Measurements from ENCODE around the gene MIA2.

MIA2 gene

DNA sequence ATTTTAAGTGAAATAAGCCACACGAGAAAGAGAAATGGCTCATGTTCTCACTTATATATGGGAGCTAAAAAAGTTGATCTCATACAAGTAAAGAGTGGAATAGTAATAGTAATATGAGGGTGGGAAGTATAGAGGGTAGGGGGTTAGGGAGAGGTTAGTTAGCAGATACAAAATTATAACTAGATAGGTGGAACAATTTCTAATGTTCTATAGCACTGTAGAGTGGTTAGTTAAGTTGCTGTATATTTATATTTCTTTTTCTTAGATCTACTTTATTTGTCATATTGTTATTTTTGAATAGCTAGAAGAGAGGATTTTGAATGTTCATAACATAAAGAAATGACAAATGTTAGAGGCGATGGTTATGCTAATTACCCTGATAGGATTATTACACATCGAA, 74.1 kb downstream of the MIA2 start:
- intact Hi-C loops (cut with DNase I; ENCODE audit: low total_unique reads): no loop called here
- no peak for DNase-seq
- no peaks in the 10 kb centered on the region for H3K4me1 ChIP-seq
- H3K27me3 ChIP-seq: no peaks in the 10 kb centered on the region
- H3K4me3 ChIP-seq: no peak overlapping the region
- no peak overlapping the region for H3K27ac ChIP-seq
- peaks cover 0 to 23% (median 14%) of the 10 kb centered on the region in 3 donors for H3K36me3 ChIP-seq
- no peaks in the 10 kb centered on the region for H3K9me3 ChIP-seq
- TF ChIP-seq, protein P1, sequence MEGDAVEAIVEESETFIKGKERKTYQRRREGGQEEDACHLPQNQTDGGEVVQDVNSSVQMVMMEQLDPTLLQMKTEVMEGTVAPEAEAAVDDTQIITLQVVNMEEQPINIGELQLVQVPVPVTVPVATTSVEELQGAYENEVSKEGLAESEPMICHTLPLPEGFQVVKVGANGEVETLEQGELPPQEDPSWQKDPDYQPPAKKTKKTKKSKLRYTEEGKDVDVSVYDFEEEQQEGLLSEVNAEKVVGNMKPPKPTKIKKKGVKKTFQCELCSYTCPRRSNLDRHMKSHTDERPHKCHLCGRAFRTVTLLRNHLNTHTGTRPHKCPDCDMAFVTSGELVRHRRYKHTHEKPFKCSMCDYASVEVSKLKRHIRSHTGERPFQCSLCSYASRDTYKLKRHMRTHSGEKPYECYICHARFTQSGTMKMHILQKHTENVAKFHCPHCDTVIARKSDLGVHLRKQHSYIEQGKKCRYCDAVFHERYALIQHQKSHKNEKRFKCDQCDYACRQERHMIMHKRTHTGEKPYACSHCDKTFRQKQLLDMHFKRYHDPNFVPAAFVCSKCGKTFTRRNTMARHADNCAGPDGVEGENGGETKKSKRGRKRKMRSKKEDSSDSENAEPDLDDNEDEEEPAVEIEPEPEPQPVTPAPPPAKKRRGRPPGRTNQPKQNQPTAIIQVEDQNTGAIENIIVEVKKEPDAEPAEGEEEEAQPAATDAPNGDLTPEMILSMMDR (IDR thresholded peaks at IDR 0.05): no peak

DNA sequence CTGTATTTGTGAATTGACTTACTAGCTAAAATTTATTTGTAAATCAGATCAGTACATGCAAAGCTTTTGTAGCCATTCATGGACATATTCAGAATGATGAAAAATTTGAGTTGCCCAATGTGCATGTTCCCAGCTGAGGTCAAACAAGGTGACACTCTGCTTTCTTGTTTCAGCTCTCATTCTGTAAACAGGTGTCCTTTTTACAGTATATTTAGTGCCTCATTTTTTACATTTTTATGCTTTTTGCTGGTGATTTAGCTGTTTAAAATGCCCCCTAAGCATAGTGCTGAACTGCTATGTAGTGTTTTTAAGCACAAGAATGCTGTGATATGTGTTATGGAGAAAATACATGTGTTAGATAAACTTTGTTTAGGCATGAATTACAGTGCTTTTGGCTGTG, 76.3 kb downstream of the MIA2 start:
- no peak for DNase-seq
- intact Hi-C loops (cut with DNase I; ENCODE audit: low total_unique reads): no loop called here
- Histone ChIP-seq H3K36me3 (peaks cover 4 to 10% (median 5%) of the 10 kb centered on the region in 3 donors), H3K4me3 (no peak overlapping the region), H3K9me3 (no peaks in the 10 kb centered on the region), H3K27me3 (no peaks in the 10 kb centered on the region), H3K27ac (no peak overlapping the region), H3K4me1 (no peaks in the 10 kb centered on the region)
- TF ChIP-seq, protein P1 (IDR thresholded peaks at IDR 0.05): no peak

DNA sequence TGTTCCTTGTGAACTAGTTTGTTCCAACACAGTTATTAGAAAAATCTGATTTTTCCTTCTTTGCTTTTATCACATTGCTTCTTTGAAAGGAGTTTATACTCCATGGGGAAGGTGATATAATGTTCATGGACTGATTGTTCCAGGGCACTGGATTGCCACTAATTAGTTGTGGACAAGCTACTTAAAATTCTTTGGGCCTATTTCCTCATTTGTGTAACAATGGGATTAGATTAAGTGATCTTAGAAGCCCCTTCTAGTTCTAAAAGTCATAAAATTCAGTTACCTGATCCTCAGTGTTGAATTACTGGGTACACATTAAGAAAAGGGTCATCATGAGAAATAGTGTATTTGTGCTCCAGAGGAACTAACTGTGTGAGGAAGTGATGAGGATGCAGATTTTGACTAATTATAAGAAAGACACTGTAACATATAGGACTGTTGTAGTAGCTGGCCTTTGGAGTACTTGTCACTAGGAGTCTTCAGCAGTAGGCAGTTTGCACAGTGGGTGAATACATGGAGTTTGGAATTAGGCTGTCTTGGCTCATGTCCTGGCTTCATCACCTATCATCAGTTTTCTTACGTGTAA, 82.2 kb downstream of the MIA2 start:
- no peak overlapping the region for H3K4me3 ChIP-seq
- peaks cover 0 to 27% (median 15%) of the 10 kb centered on the region in 3 donors for H3K36me3 ChIP-seq
- no peaks in the 10 kb centered on the region for H3K9me3 ChIP-seq
- no peaks in the 10 kb centered on the region for H3K27me3 ChIP-seq
- no peaks in the 10 kb centered on the region for H3K4me1 ChIP-seq
- H3K27ac ChIP-seq: no peak overlapping the region
- intact Hi-C loops (cut with DNase I; ENCODE audit: low total_unique reads): no loop called here
- DNase-seq: no peak
- TF ChIP-seq, protein P1 (IDR thresholded peaks at IDR 0.05): no peak

- no peaks in the 10 kb centered on the region for H3K9me3 ChIP-seq
- DNase-seq: no peak
- intact Hi-C loops (cut with DNase I; ENCODE audit: low total_unique reads): no loop called here
Observed at GRCh38 chr14:39316830-39317553, 83.3 kb downstream of the MIA2 start.

GRCh38 chr14:39318574-39318973, 84.9 kb downstream of the MIA2 start:
- no peaks in the 10 kb centered on the region for H3K9me3 ChIP-seq
- H3K4me1 ChIP-seq: no peaks in the 10 kb centered on the region
- TF ChIP-seq, protein P1 (IDR thresholded peaks at IDR 0.05): no peak
- H3K36me3 ChIP-seq: peaks cover 0 to 33% (median 29%) of the 10 kb centered on the region in 3 donors
- H3K4me3 ChIP-seq: no peak overlapping the region
- no peak overlapping the region for H3K27ac ChIP-seq
- DNase-seq: no peak
- H3K27me3 ChIP-seq: no peaks in the 10 kb centered on the region
- intact Hi-C loops (cut with DNase I; ENCODE audit: low total_unique reads): no loop called here

More at GRCh38 chr14:39316830-39317553, 83.3 kb downstream of the MIA2 start:
- H3K4me3 ChIP-seq: no peak overlapping the region
- TF ChIP-seq, protein P1 (IDR thresholded peaks at IDR 0.05): no peak
- H3K27me3 ChIP-seq: no peaks in the 10 kb centered on the region
- H3K4me1 ChIP-seq: no peaks in the 10 kb centered on the region
- no peak overlapping the region for H3K27ac ChIP-seq
- H3K36me3 ChIP-seq: peaks cover 0 to 27% (median 22%) of the 10 kb centered on the region in 3 donors

Data from tibial artery (tissue), 4 donors.